Thoracic aorta (tissue), 2 donors: ENCODE data around the gene CACNA2D2. TPM values are rescaled to one million over a fixed set of nuclear protein-coding genes. Genes with fewer than 3 reads are reported as not detected.

Experiments
- ATAC-seq: fragments of 150-250 bp; one replicate; pipeline ENCODE4 v1.8.0; 2017; ENCODE audit warnings: low read depth; ENCODE audit not compliant: insufficient number of reproducible peaks, low FRiP score
- DNase-seq: peaks from one replicate; pipeline ENCODE4 v3.0.0-alpha.2; 2020; ENCODE audit warnings: low spot score
- H3K27ac ChIP-seq, 2 donors: fragments of 200-600 bp; sonication (generic); 1 replicate in 1 of 2; 2 replicates in 1 of 2; pipeline ENCODE4 v1.5.1; 2016; ENCODE audit warnings: mild to moderate bottlenecking in 2 of 2, moderate library complexity in 2 of 2
- H3K27me3 ChIP-seq: fragments of 200-600 bp; sonication (generic); replicated peaks from 2 replicates; pipeline ENCODE4 v1.6.0; 2016; ENCODE audit warnings: mild to moderate bottlenecking; ENCODE audit not compliant: insufficient read depth
- H3K36me3 ChIP-seq: fragments of 200-600 bp; sonication (generic); one replicate; pipeline ENCODE4 v1.5.1; 2016
- H3K4me1 ChIP-seq, 2 donors: fragments of 200-600 bp; sonication (generic); 1 replicate in 1 of 2; 2 replicates in 1 of 2; pipeline versions ENCODE4 v1.5.1 to v1.6.0; 2016; ENCODE audit warnings: low read depth in 2 of 2, mild to moderate bottlenecking in 1 of 2; ENCODE audit not compliant: control insufficient read depth in 1 of 2
- H3K4me3 ChIP-seq: fragments of 200-600 bp; sonication (generic); 2 replicates; pipeline ENCODE4 v1.5.1; 2016; ENCODE audit warnings: mild to moderate bottlenecking
- H3K9me3 ChIP-seq: fragments of 200-600 bp; sonication (generic); 2 replicates; pipeline ENCODE4 v1.5.1; 2016
- CTCF ChIP-seq: fragments of 200-600 bp; sonication (generic); IDR thresholded peaks from one replicate; pipeline ENCODE4 v1.5.1; 2019; ENCODE audit warnings: antibody characterized with exemption
- total RNA-seq, 2 donors: library from RNA; depleted of rRNA; stranded (reverse); fragments of >200 nt; gene quantifications; one replicate each; pipeline versions ENCODE4 v1.1.0 to v1.2.3, GENCODE V29; 2016

CACNA2D2 gene
- total RNA-seq, 2 donors from 2014 or later: 2.3 to 4.2 TPM

- Histone ChIP-seq H3K9me3 (no peaks in the 10 kb centered on the region), H3K4me3 (no peak overlapping the region), H3K27me3 (no peaks in the 10 kb centered on the region), H3K27ac (no peak overlapping the region), H3K4me1 (peaks cover 21 to 53% of the 10 kb centered on the region in 2 donors), H3K36me3 (no peaks in the 10 kb centered on the region)
- no peak for DNase-seq
- ATAC-seq: no peak
- TF ChIP-seq CTCF: no peak
Observed at GRCh38 chr3:50341996-50342650, 161.3 kb downstream of the CACNA2D2 start.

GRCh38 chr3:50341537-50341936, 161.9 kb downstream of the CACNA2D2 start:
- DNase-seq (no peak), ATAC-seq (no peak)
- Histone ChIP-seq H3K36me3 (no peaks in the 10 kb centered on the region), H3K4me3 (peak overlapping the region; percentile 74), H3K4me1 (peaks cover 21 to 54% of the 10 kb centered on the region in 2 donors), H3K27me3 (no peaks in the 10 kb centered on the region), H3K27ac (peak overlapping the region in 1 of 2 donors; percentile 93), H3K9me3 (no peaks in the 10 kb centered on the region)
- no peak for TF ChIP-seq CTCF

GRCh38 chr3:50340448-50341329, 162.7 kb downstream of the CACNA2D2 start, which contains the start of gene RASSF1:
TSS of gene RASSF1 (minus strand) at chr3:50340836. CDS start at chr3:50340805, 31 bp downstream.
- peaks cover 27 to 57% of the 10 kb centered on the region in 2 donors for H3K4me1 ChIP-seq
- H3K27me3 ChIP-seq: no peaks in the 10 kb centered on the region
- peak within 1 kb of the TSS; percentile 74 for H3K4me3 ChIP-seq
- ATAC-seq (no peak), DNase-seq (no peak)
- no peaks in the 10 kb centered on the region for H3K36me3 ChIP-seq
- H3K9me3 ChIP-seq: no peaks in the 10 kb centered on the region
- TF ChIP-seq CTCF: no peak
- peak within 1 kb of the TSS; percentile 90 to 93 for H3K27ac ChIP-seq

GRCh38 chr3:50340147-50340447, 163.3 kb downstream of the CACNA2D2 start:
- ATAC-seq (no peak), DNase-seq (no peak)
- H3K27ac ChIP-seq: peak overlapping the region; percentile 90 to 93
- peak overlapping the region; percentile 74 for H3K4me3 ChIP-seq
- no peaks in the 10 kb centered on the region for H3K36me3 ChIP-seq
- no peaks in the 10 kb centered on the region for H3K9me3 ChIP-seq
- H3K4me1 ChIP-seq: peaks cover 30 to 57% of the 10 kb centered on the region in 2 donors
- no peaks in the 10 kb centered on the region for H3K27me3 ChIP-seq
- no peak for TF ChIP-seq CTCF

GRCh38 chr3:50339485-50340146, 163.8 kb downstream of the CACNA2D2 start:
- Histone ChIP-seq H3K4me3 (peak overlapping the region; percentile 74), H3K4me1 (peaks cover 35 to 61% of the 10 kb centered on the region in 2 donors), H3K27ac (peak overlapping the region; percentile 90 to 93), H3K9me3 (no peaks in the 10 kb centered on the region), H3K27me3 (no peaks in the 10 kb centered on the region), H3K36me3 (no peaks in the 10 kb centered on the region)
- no peak for ATAC-seq
- TF ChIP-seq CTCF: no peak
- DNase-seq: no peak
